HUES64 (cell line): ENCODE measurements around the gene PPP2R2C.

Source experiments
- H3K27ac ChIP-seq: 2 replicates; pipeline ENCODE4 v1.7.0; 2013; ENCODE audit warnings: low read depth, low read length, inconsistent platforms
- H3K27me3 ChIP-seq: 2 replicates; pipeline ENCODE4 v1.6.1; 2013; ENCODE audit warnings: mild to moderate bottlenecking, low read length; ENCODE audit not compliant: insufficient read depth
- H3K36me3 ChIP-seq: 2 replicates; pipeline ENCODE4 v1.6.1; 2013; ENCODE audit warnings: mild to moderate bottlenecking, low read length; ENCODE audit not compliant: insufficient read depth
- H3K4me1 ChIP-seq: 2 replicates; pipeline ENCODE4 v1.6.1; 2013; ENCODE audit warnings: mild to moderate bottlenecking, low read length, moderate library complexity; ENCODE audit not compliant: insufficient read depth
- H3K4me3 ChIP-seq: 2 replicates; pipeline ENCODE4 v1.5.1; 2013; ENCODE audit warnings: mild to moderate bottlenecking, low read length, moderate library complexity
- H3K9ac ChIP-seq: 2 replicates; pipeline ENCODE4 v1.6.1; 2013; ENCODE audit warnings: mild to moderate bottlenecking, low read depth, low read length
- H3K9me3 ChIP-seq: 2 replicates; pipeline ENCODE4 v1.6.1; 2013; ENCODE audit warnings: low read depth, low read length; ENCODE audit not compliant: insufficient read depth
- WGBS: fragments of 150-250, 120-280 bp; methylation state at CpG from one replicate; pipeline ENCODE4 v1.1.7; 2013; ENCODE audit warnings: missing lambda C conversion rate; 5-methylcytosine and 5-hydroxymethylcytosine counted together

Gene PPP2R2C

DNA sequence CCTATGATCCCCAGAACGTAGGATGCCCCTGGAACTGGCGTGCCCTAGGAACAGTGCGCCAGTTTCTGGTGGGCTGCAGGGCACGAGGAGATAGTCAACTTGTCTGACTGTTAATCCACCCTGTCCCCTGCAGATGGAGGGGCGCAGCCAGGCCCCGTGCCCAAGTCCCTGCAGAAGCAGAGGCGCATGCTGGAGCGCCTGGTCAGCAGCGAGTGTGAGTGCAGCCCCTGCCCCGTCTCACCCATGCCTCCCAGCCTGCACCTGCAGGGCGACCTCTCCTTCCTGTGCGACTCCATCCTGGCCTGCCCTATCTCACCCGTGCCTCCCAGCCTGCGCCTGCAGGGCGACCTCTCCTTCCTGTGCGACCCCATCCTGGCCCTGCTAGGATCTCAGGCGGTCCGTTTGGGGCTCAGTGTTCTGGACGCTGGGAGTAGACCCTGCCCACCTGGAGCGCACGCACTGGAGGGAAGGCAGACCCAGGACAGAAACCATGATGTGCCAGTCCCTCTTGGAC, 180.6 kb downstream of the PPP2R2C start:
- no peaks in the 10 kb centered on the region for H3K27me3 ChIP-seq
- H3K27ac ChIP-seq, result no peak overlapping the region
- no peak overlapping the region for H3K9ac ChIP-seq
- WGBS, result 90% methylated on average over 21 of the region's 21 CpGs
- H3K4me1 ChIP-seq, result no peaks in the 10 kb centered on the region
- no peak overlapping the region for H3K4me3 ChIP-seq
- H3K36me3 ChIP-seq, result peaks cover 34% of the 10 kb centered on the region
- no peaks in the 10 kb centered on the region for H3K9me3 ChIP-seq

GRCh38 chr4:6290769-6291547, 181.5 kb downstream of the PPP2R2C start:
- no peak overlapping the region for H3K27ac ChIP-seq
- no peak overlapping the region for H3K9ac ChIP-seq
- peaks cover 32% of the 10 kb centered on the region for H3K36me3 ChIP-seq
- no peak overlapping the region for H3K4me3 ChIP-seq
- H3K4me1 ChIP-seq, result no peaks in the 10 kb centered on the region
- no peaks in the 10 kb centered on the region for H3K9me3 ChIP-seq
- WGBS, result 90% methylated on average over 25 of the region's 25 CpGs
- no peaks in the 10 kb centered on the region for H3K27me3 ChIP-seq

- Histone ChIP-seq H3K27ac (no peak overlapping the region), H3K9ac (no peak overlapping the region), H3K4me1 (no peaks in the 10 kb centered on the region), H3K4me3 (no peak overlapping the region), H3K9me3 (no peaks in the 10 kb centered on the region), H3K27me3 (no peaks in the 10 kb centered on the region), H3K36me3 (peaks cover 31% of the 10 kb centered on the region)
- 97% methylated on average over 7 of the region's 7 CpGs for WGBS
These were observed 182.2 kb downstream of the PPP2R2C start for GRCh38 chr4:6290256-6290655.

GRCh38 chr4:6288871-6289270, 183.5 kb downstream of the PPP2R2C start:
- 95% methylated on average over 15 of the region's 15 CpGs for WGBS
- Histone ChIP-seq H3K4me3 (no peak overlapping the region), H3K9ac (no peak overlapping the region), H3K9me3 (no peaks in the 10 kb centered on the region), H3K27ac (no peak overlapping the region), H3K4me1 (no peaks in the 10 kb centered on the region), H3K36me3 (peaks cover 33% of the 10 kb centered on the region), H3K27me3 (no peaks in the 10 kb centered on the region)

- 92% methylated on average over 5 of the region's 5 CpGs for WGBS
- H3K27ac ChIP-seq, result no peak overlapping the region
- H3K36me3 ChIP-seq, result peaks cover 33% of the 10 kb centered on the region
- no peaks in the 10 kb centered on the region for H3K27me3 ChIP-seq
- H3K9ac ChIP-seq, result no peak overlapping the region
- H3K4me3 ChIP-seq, result no peak overlapping the region
- no peaks in the 10 kb centered on the region for H3K9me3 ChIP-seq
- H3K4me1 ChIP-seq, result no peaks in the 10 kb centered on the region
These were observed 184.1 kb downstream of the PPP2R2C start for GRCh38 chr4:6288342-6288741.

DNA sequence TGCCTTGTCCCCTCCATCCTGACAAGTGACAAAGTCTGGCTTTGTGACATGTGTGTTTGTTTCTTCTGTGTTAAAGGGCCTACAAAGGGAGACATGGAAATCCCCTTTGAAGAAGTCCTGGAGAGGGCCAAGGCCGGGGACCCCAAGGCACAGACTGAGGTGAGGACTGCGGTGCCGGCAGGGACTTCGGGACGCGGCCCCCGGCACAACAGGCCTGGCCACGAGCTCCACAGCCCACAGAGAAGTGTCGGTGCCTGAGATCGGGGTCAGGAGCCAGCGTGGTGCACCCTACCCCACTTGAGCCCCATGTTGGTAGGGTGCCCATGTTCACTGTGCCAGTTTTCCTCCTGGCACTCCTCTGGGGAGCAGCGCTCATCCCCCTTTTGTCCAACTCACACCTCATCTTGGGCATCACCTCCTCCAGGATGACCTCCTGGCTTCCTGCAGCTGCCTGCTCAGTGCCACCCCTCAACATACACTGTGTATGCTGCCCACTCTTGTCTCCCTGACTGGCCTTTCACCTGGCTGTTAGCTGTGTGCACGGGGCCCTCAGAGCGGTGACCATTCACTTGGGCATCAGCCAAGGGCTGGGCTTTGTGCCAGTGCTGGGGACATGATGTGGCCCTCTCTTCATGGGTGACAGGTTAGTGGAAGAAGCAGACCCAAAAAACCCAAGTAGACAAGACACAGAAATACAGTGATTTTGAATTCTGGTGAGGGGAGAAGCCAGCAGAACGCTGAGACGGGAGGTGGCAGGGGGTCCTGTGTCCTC, 185.2 kb downstream of the PPP2R2C start:
- no peak overlapping the region for H3K4me3 ChIP-seq
- H3K27ac ChIP-seq, result no peak overlapping the region
- H3K9me3 ChIP-seq, result no peaks in the 10 kb centered on the region
- H3K36me3 ChIP-seq, result peaks cover 33% of the 10 kb centered on the region
- no peaks in the 10 kb centered on the region for H3K4me1 ChIP-seq
- H3K9ac ChIP-seq, result no peak overlapping the region
- no peaks in the 10 kb centered on the region for H3K27me3 ChIP-seq
- WGBS, result 96% methylated on average over 16 of the region's 16 CpGs

DNA sequence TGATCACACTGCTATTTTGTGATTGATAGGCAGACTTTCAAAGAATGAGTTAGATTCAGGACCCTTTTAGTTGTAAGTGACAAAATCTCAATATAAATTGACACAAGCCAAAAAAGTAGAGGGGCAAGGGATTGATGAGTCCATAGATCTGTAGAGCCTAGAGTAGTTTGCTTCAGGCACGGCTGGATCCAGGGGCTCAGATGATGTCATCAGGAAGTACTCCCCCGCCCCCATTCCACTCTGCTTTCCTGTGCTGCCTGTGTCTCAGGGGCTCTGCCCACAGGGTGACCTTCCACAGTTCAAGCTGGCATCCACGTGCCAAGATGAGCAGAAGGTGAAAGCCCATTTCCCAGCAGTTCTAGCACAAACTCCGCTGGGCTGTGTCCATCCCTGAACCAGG, 189.1 kb downstream of the PPP2R2C start:
- 94% methylated on average over 4 of the region's 4 CpGs for WGBS
- H3K36me3 ChIP-seq, result peaks cover 17% of the 10 kb centered on the region
- H3K27me3 ChIP-seq, result no peaks in the 10 kb centered on the region
- no peaks in the 10 kb centered on the region for H3K4me1 ChIP-seq
- no peak overlapping the region for H3K27ac ChIP-seq
- no peak overlapping the region for H3K9ac ChIP-seq
- H3K9me3 ChIP-seq, result no peaks in the 10 kb centered on the region
- H3K4me3 ChIP-seq, result no peak overlapping the region

- no peaks in the 10 kb centered on the region for H3K9me3 ChIP-seq
- H3K27ac ChIP-seq, result no peak overlapping the region
- peaks cover 19% of the 10 kb centered on the region for H3K36me3 ChIP-seq
- H3K9ac ChIP-seq, result no peak overlapping the region
- H3K4me3 ChIP-seq, result no peak overlapping the region
- WGBS, result 100% methylated on average over 4 of the region's 6 CpGs
- no peaks in the 10 kb centered on the region for H3K27me3 ChIP-seq
- no peaks in the 10 kb centered on the region for H3K4me1 ChIP-seq
These were observed 190.1 kb downstream of the PPP2R2C start for GRCh38 chr4:6282314-6282771.

DNA sequence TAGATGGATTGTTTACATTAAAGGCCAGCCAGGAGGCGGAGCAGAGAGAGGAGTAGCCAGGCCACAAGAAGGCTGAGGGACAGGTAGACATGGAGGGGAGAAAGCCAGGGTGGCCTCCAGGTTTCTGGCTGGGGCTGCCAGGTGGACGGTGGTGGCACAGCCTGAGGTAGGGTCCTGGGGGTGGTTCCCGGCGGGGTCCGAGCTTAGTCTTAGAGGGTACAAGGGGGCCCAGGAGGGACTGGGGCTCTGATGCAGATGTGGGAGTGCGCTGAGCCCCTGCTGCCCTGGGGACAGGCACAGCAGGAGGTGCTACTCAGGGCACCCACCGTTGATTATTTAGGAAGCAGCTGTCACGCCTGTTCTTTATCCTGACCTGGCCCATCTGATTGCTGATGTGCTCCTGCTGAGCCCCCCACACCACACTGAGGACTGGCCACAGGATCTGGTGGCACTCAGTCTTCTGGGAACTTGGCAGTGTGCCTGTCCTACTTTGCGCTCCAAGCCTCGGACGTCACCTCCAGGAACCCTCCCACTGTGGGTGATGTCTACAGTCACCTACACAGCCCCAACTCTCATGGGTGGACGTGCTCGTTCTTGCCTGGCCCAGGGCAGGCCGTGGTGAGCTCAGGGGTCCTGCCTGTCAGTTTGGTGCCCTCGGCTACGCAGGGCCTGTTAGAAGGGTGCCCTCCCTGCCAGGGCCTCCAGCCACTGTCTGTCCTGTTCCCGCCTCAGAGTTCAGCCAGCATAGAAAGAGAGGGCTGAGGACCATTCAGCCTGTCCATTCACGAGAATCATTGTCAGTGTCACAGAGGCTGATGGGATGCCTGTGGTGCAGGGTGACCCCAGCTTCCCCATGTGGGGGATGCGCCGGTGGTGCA, 190.7 kb downstream of the PPP2R2C start:
- H3K9me3 ChIP-seq, result no peaks in the 10 kb centered on the region
- no peaks in the 10 kb centered on the region for H3K4me1 ChIP-seq
- no peak overlapping the region for H3K27ac ChIP-seq
- WGBS, result 94% methylated on average over 20 of the region's 20 CpGs
- H3K4me3 ChIP-seq, result no peak overlapping the region
- peaks cover 12% of the 10 kb centered on the region; the same call in 1 of the 2 replicates for H3K36me3 ChIP-seq
- H3K27me3 ChIP-seq, result no peaks in the 10 kb centered on the region
- H3K9ac ChIP-seq, result no peak overlapping the region

DNA sequence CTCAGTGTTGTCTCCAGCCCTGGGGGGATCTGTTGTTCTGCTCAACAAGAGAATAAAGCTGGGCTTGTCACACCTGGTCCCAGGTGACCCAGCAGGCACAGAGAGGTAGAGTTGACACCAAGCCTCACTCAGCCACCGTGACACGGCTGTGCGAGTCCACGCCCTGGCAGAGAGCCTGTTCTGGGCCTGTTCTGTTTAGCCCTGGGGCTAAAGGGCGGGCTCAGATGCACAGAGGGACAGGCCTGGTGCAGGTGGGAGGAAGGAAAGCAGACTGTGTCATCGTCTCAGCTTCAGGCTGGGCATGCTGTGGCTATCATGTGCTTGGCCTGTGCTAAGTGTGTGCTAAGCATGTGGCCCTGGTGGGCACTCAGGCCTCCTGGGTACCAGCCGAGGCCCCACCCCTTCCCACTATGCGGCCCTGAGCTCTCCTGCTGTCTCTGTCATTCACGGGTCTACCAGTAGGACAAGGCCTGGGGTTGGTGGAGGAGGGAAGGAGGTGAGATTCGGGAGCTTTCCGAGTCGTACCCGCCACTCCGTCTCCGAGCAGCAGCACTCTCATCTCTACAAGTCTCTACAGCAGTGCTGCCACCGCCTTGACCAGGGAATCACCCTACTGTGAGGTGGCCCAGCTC, 191.9 kb downstream of the PPP2R2C start:
- no peak overlapping the region for H3K27ac ChIP-seq
- H3K9ac ChIP-seq, result no peak overlapping the region
- H3K36me3 ChIP-seq, result peaks cover 12% of the 10 kb centered on the region; the same call in 1 of the 2 replicates
- WGBS, result 83% methylated on average over 16 of the region's 16 CpGs
- no peaks in the 10 kb centered on the region for H3K4me1 ChIP-seq
- no peaks in the 10 kb centered on the region for H3K9me3 ChIP-seq
- H3K4me3 ChIP-seq, result no peak overlapping the region
- H3K27me3 ChIP-seq, result no peaks in the 10 kb centered on the region
